K562 (cell line): ENCODE measurements around the gene TBX10. TPM values are rescaled to one million over a fixed set of nuclear protein-coding genes. Genes with fewer than 3 reads are reported as not detected.

ENCODE experiments used
- ARID2 ChIP-seq: fragments of 450-650 bp; IDR thresholded peaks from 2 replicates; pipeline ENCODE4 v1.6.1; 2017; ENCODE audit warnings: antibody characterized with exemption, mild to moderate bottlenecking
- C11orf30 ChIP-seq: fragments of 450-650 bp; IDR thresholded peaks from 2 replicates; pipeline ENCODE4 v1.6.1; 2016; ENCODE audit warnings: low read depth, mild to moderate bottlenecking
- CGGBP1 ChIP-seq: fragments of 250-450 bp; sonication (Bioruptor Pico); IDR thresholded peaks from 2 replicates; pipeline ENCODE4 v1.9.0; 2021; ENCODE audit warnings: mild to moderate bottlenecking
- CTCF ChIP-seq, 3 experiments: IDR thresholded peaks in 2 of 3; conservative IDR thresholded peaks in 1 of 3; 2 replicates each; pipeline ENCODE4 v1.5.1; 2011 to 2012; ENCODE audit warnings: low read length in 3 of 3, mild to moderate bottlenecking in 3 of 3, control low read depth in 2 of 3, improper control_type of control experiment in 1 of 3, inconsistent platforms in 1 of 3, low read depth in 1 of 3, mixed read lengths in 1 of 3, moderate library complexity in 1 of 3; ENCODE audit not compliant: insufficient read depth in 2 of 3
- CUX1 ChIP-seq: fragments of 200-800 bp; sonication (Bioruptor generic); IDR thresholded peaks from 2 replicates; pipeline ENCODE4 v1.6.1; 2016; ENCODE audit warnings: missing genetic modification characterization, missing compliant biosample characterization
- CXXC5 ChIP-seq: fragments of 250-450 bp; sonication (Bioruptor Pico); IDR thresholded peaks from 2 replicates; pipeline ENCODE4 v1.8.0; 2022; ENCODE audit warnings: inconsistent platforms, mild to moderate bottlenecking, moderate library complexity
- E2F5 ChIP-seq: sonication (generic); formaldehyde crosslinking; IDR thresholded peaks from 2 replicates; pipeline ENCODE4 v1.8.0; 2022; ENCODE audit warnings: mild to moderate bottlenecking, missing genetic modification reagents
- FOXJ2 ChIP-seq: fragments of 200-800 bp; sonication (Bioruptor generic); IDR thresholded peaks from 2 replicates; pipeline ENCODE4 v1.6.1; 2016; ENCODE audit warnings: missing genetic modification characterization, missing compliant biosample characterization
- FOXM1 ChIP-seq, 2 experiments: fragments of 450-650 bp in 1 of 2; sonication (generic) in 1 of 2; formaldehyde crosslinking in 1 of 2; IDR thresholded peaks; 2 replicates each; pipeline versions ENCODE4 v1.6.1 to v1.9.0; 2017 to 2022; ENCODE audit warnings: low read depth in 2 of 2, mild to moderate bottlenecking in 2 of 2, missing genetic modification reagents in 1 of 2, moderate library complexity in 1 of 2
- GABPB2 ChIP-seq: fragments of 250-450 bp; sonication (Bioruptor Pico); conservative IDR thresholded peaks from 2 replicates; pipeline ENCODE4 v1.5.1; 2021; ENCODE audit warnings: mild to moderate bottlenecking
- HNRNPK ChIP-seq: fragments of 200-400 bp; formaldehyde crosslinking; IDR thresholded peaks from one replicate; pipeline ENCODE4 v1.6.1; 2018; ENCODE audit warnings: mild to moderate bottlenecking, low read depth, low read length; ENCODE audit not compliant: poor library complexity, severe bottlenecking
- ILK ChIP-seq: fragments of 450-650 bp; IDR thresholded peaks from 2 replicates; pipeline ENCODE4 v1.6.1; 2016; ENCODE audit warnings: missing genetic modification characterization, low read depth, mild to moderate bottlenecking, missing compliant biosample characterization, moderate library complexity, borderline replicate concordance
- NCOA4 ChIP-seq: fragments of 450-650 bp; IDR thresholded peaks from 2 replicates; pipeline ENCODE4 v1.6.1; 2018; ENCODE audit warnings: mild to moderate bottlenecking; ENCODE audit not compliant: partially characterized antibody
- SREBF2 ChIP-seq: sonication (generic); formaldehyde crosslinking; IDR thresholded peaks from 2 replicates; pipeline ENCODE4 v1.4.0; 2020; ENCODE audit warnings: mild to moderate bottlenecking, missing genetic modification reagents
- SRSF1 ChIP-seq: fragments of 200-400 bp; formaldehyde crosslinking; IDR thresholded peaks from 2 replicates; pipeline ENCODE4 v1.6.1; 2017; ENCODE audit warnings: mild to moderate bottlenecking, low read depth, low read length, moderate library complexity
- ZNF133 ChIP-seq: fragments of 250-450 bp; sonication (Bioruptor Pico); IDR thresholded peaks from 2 replicates; pipeline ENCODE4 v1.4.0; 2020; ENCODE audit warnings: mild to moderate bottlenecking
- ZNF224 ChIP-seq: sonication (generic); formaldehyde crosslinking; IDR thresholded peaks from 2 replicates; pipeline ENCODE4 v1.8.0; 2022; ENCODE audit warnings: mild to moderate bottlenecking, missing genetic modification reagents
- ZNF274 ChIP-seq: IDR thresholded peaks from 2 replicates; pipeline ENCODE4 v1.6.1; 2011; ENCODE audit warnings: low read depth, mild to moderate bottlenecking, low read length, moderate library complexity, borderline replicate concordance
- ZNF384 ChIP-seq: IDR thresholded peaks from 2 replicates; pipeline ENCODE4 v1.6.1; 2012; ENCODE audit warnings: low read depth, low read length, improper control_type of control experiment
- ZNF551 ChIP-seq: fragments of 250-450 bp; sonication (Bioruptor Pico); IDR thresholded peaks from 2 replicates; pipeline ENCODE4 v1.5.0; 2021; ENCODE audit warnings: mild to moderate bottlenecking, moderate library complexity
- polyA plus RNA-seq, 8 experiments: library from polyadenylated mRNA; depleted of rRNA in 4 of 8; stranded (reverse) in 5 of 8; unstranded in 3 of 8; fragments of >200 nt; fragmentation: Nextera tagmentation in 2 of 8; fragmentation: Illumina TruSeq in 1 of 8; extraction: Ambion mirVana in 2 of 8; extraction: Trizol in 1 of 8; gene quantifications; 2 replicates each; pipeline versions ENCODE4 v1.2.1 to v1.2.3, GENCODE V29; 2011 to 2014; ENCODE audit warnings: inconsistent platforms in 1 of 8, missing spikeins in 1 of 8
- total RNA-seq, 7 experiments: library from RNA; depleted of rRNA in 6 of 7; stranded (reverse); fragments of >200 nt in 6 of 7; fragmentation: Illumina TruSeq in 2 of 7; extraction: Trizol in 2 of 7; gene quantifications; 2 replicates each; pipeline versions ENCODE4 v1.2.1 to v1.2.3, GENCODE V29; 2011 to 2021; ENCODE audit warnings: low replicate concordance in 1 of 7

TBX10 gene
- total and polyA plus RNA-seq, 9 of the 15 experiments (the other 6 are each of a cell fraction or from before 2014, with no cell fraction given) = not detected

GRCh38 chr11:67605231-67606011, 34.1 kb downstream of the TBX10 start (continued):
- TF ChIP-seq CUX1 (CRISPR knock-in tag) (no peak; the same call in 1 of the 2 replicates), C11orf30 (no peak; the same call in 1 of the 2 replicates), GABPB2 (CRISPR knock-in tag) (no peak), E2F5 (CRISPR knock-in tag) (no peak), ARID2 (no peak), FOXJ2 (tag) (no peak), FOXM1 (IDR thresholded peaks at IDR 0.05; ENCODE audit: low read depth) (no peak), FOXM1 (CRISPR knock-in tag; IDR thresholded peaks at IDR 0.05; ENCODE audit: low read depth) (no peak), CGGBP1 (CRISPR knock-in tag) (no peak), ZNF133 (CRISPR knock-in tag) (no peak), NCOA4 (no peak), ZNF384 (no peak), ZNF551 (CRISPR knock-in tag) (no peak), HNRNPK (no peak), SREBF2 (CRISPR knock-in tag) (no peak), CTCF (IDR thresholded peaks at IDR 0.05 in 2 of 3, conservative IDR thresholded peaks at IDR 0.05 in 1 of 3; ENCODE audit: insufficient read depth in 2 of 3, low read depth in 1 of 3, low read length in 3 of 3) (no peak; a peak in 1 of 6 replicates), SRSF1 (no peak), ILK (tag) (no peak), ZNF224 (no peak), ZNF274 (no peak), CXXC5 (CRISPR knock-in tag) (peak; percentile 65)
